ENCODE data around the gene SLC1A1. TPM values are rescaled to one million over a fixed set of nuclear protein-coding genes. Genes with fewer than 3 reads are reported as not detected.

The SLC1A1 gene
- total RNA-seq, 3 donors from 2014 or later (not counting 1 experiment from before 2014, with no cell fraction given) = not detected

GRCh38 chr9:4497855-4498254 lies 7.6 kb downstream of the SLC1A1 start:
- no peaks in the 10 kb centered on the region for H3K4me1 ChIP-seq (ENCODE audit: control insufficient read depth, insufficient read depth, low read length)
- H3K27ac ChIP-seq (ENCODE audit: low read length) = no peak overlapping the region
- Mint-ChIP-seq H3K36me3 (no peaks in the 10 kb centered on the region), H3K27me3 (ENCODE audit: low read depth in 2 of 2) (peaks cover 16 to 45% of the 10 kb centered on the region in 2 donors), H3K4me3 (no peak overlapping the region), H3K4me1 (no peaks in the 10 kb centered on the region), H3K27ac (no peak overlapping the region), H3K9me3 (no peaks in the 10 kb centered on the region)
- no peaks in the 10 kb centered on the region for H3K36me3 ChIP-seq (ENCODE audit: control insufficient read depth, insufficient read depth, low read length)
- WGBS (ENCODE audit: insufficient coverage) = 83% methylated on average over 1 of the region's 1 CpG
- H3K27me3 ChIP-seq (ENCODE audit: control insufficient read depth, insufficient read depth, low read length) = peaks cover 12% of the 10 kb centered on the region
- no peak overlapping the region for H3K4me3 ChIP-seq (ENCODE audit: low read length)
- ATAC-seq (no peak), DNase-seq (no peak)
- intact Hi-C loops (cut with micrococcal nuclease) = no loop called here
- no peak for TF ChIP-seq CTCF (IDR thresholded peaks at IDR 0.05)
- H3K9me3 ChIP-seq (ENCODE audit: control insufficient read depth, insufficient read depth, low read length) = no peaks in the 10 kb centered on the region

GRCh38 chr9:4499917-4500316 lies 9.6 kb downstream of the SLC1A1 start:
- intact Hi-C loops (cut with micrococcal nuclease) = no loop called here
- Mint-ChIP-seq H3K27ac (no peak overlapping the region), H3K36me3 (no peaks in the 10 kb centered on the region), H3K9me3 (no peaks in the 10 kb centered on the region), H3K4me1 (no peaks in the 10 kb centered on the region), H3K4me3 (no peak overlapping the region), H3K27me3 (ENCODE audit: low read depth in 2 of 2) (peaks cover 26 to 39% of the 10 kb centered on the region in 2 donors)
- no peak for DNase-seq
- no peak for TF ChIP-seq CTCF (IDR thresholded peaks at IDR 0.05)
- no peak for ATAC-seq
- H3K4me1 ChIP-seq (ENCODE audit: control insufficient read depth, insufficient read depth, low read length) = no peaks in the 10 kb centered on the region
- H3K27ac ChIP-seq (ENCODE audit: low read length) = no peak overlapping the region
- no peaks in the 10 kb centered on the region for H3K9me3 ChIP-seq (ENCODE audit: control insufficient read depth, insufficient read depth, low read length)
- no peak overlapping the region for H3K4me3 ChIP-seq (ENCODE audit: low read length)
- no peaks in the 10 kb centered on the region for H3K36me3 ChIP-seq (ENCODE audit: control insufficient read depth, insufficient read depth, low read length)
- H3K27me3 ChIP-seq (ENCODE audit: control insufficient read depth, insufficient read depth, low read length) = peaks cover 8% of the 10 kb centered on the region
- 86% methylated on average over 7 of the region's 7 CpGs for WGBS (ENCODE audit: insufficient coverage)

- H3K27ac Mint-ChIP-seq = no peak overlapping the region
- Histone ChIP-seq H3K27ac (ENCODE audit: low read length) (no peak overlapping the region), H3K4me1 (ENCODE audit: control insufficient read depth, insufficient read depth, low read length) (no peaks in the 10 kb centered on the region), H3K9me3 (ENCODE audit: control insufficient read depth, insufficient read depth, low read length) (no peaks in the 10 kb centered on the region), H3K27me3 (ENCODE audit: control insufficient read depth, insufficient read depth, low read length) (no peaks in the 10 kb centered on the region), H3K36me3 (ENCODE audit: control insufficient read depth, insufficient read depth, low read length) (no peaks in the 10 kb centered on the region), H3K4me3 (ENCODE audit: low read length) (no peak overlapping the region)
- ATAC-seq = no peak
- H3K9me3 Mint-ChIP-seq = no peaks in the 10 kb centered on the region
- DNase-seq = no peak
- WGBS (ENCODE audit: insufficient coverage) = 94% methylated on average over 3 of the region's 5 CpGs
- peaks cover 16 to 27% of the 10 kb centered on the region in 2 donors for H3K27me3 Mint-ChIP-seq (ENCODE audit: low read depth in 2 of 2)
- no peaks in the 10 kb centered on the region for H3K36me3 Mint-ChIP-seq
- no peaks in the 10 kb centered on the region for H3K4me1 Mint-ChIP-seq
- intact Hi-C loops (cut with micrococcal nuclease) = no loop called here
- no peak for TF ChIP-seq CTCF (IDR thresholded peaks at IDR 0.05)
- H3K4me3 Mint-ChIP-seq = no peak overlapping the region
Measured at GRCh38 chr9:4501147-4501507, 10.9 kb downstream of the SLC1A1 start.

GRCh38 chr9:4502444-4502843 lies 12.2 kb downstream of the SLC1A1 start:
- Mint-ChIP-seq H3K27ac (no peak overlapping the region), H3K9me3 (no peaks in the 10 kb centered on the region), H3K4me3 (no peak overlapping the region), H3K27me3 (ENCODE audit: low read depth in 2 of 2) (peaks cover 13 to 15% of the 10 kb centered on the region in 2 donors), H3K36me3 (no peaks in the 10 kb centered on the region), H3K4me1 (no peaks in the 10 kb centered on the region)
- no peaks in the 10 kb centered on the region for H3K36me3 ChIP-seq (ENCODE audit: control insufficient read depth, insufficient read depth, low read length)
- H3K27ac ChIP-seq (ENCODE audit: low read length) = no peak overlapping the region
- H3K27me3 ChIP-seq (ENCODE audit: control insufficient read depth, insufficient read depth, low read length) = no peaks in the 10 kb centered on the region
- intact Hi-C loops (cut with micrococcal nuclease) = no loop called here
- TF ChIP-seq CTCF (IDR thresholded peaks at IDR 0.05) = no peak
- no peaks in the 10 kb centered on the region for H3K4me1 ChIP-seq (ENCODE audit: control insufficient read depth, insufficient read depth, low read length)
- no peak for ATAC-seq
- H3K4me3 ChIP-seq (ENCODE audit: low read length) = no peak overlapping the region
- no CpG with 5 or more reads among the region's 1 CpG for WGBS (ENCODE audit: insufficient coverage)
- no peak for DNase-seq
- H3K9me3 ChIP-seq (ENCODE audit: control insufficient read depth, insufficient read depth, low read length) = no peaks in the 10 kb centered on the region
